Fibroblast of lung (primary cell): ENCODE measurements around the gene KRTAP6-1. TPM values are rescaled to one million over a fixed set of nuclear protein-coding genes. Genes with fewer than 3 reads are reported as not detected.

Source experiments
- DNase-seq, 2 donors: peaks; one replicate each; pipeline versions ENCODE4 v3.0.0 to v3.0.0-alpha.2; 2010; ENCODE audit warnings: low read depth in 2 of 2
- H2AFZ ChIP-seq: 2 replicates; pipeline ENCODE4 v1.5.1; 2012; ENCODE audit warnings: low read length, control low read depth, inconsistent platforms
- H3K27ac ChIP-seq: 2 replicates; pipeline ENCODE4 v1.5.1; 2011; ENCODE audit warnings: low read length, control low read depth; ENCODE audit not compliant: insufficient read depth
- H3K27me3 ChIP-seq: 2 replicates; pipeline ENCODE4 v1.5.1; 2011; ENCODE audit warnings: mild to moderate bottlenecking, low read length; ENCODE audit not compliant: control insufficient read depth, insufficient read depth
- H3K36me3 ChIP-seq: 2 replicates; pipeline ENCODE4 v1.5.1; 2011; ENCODE audit warnings: low read length; ENCODE audit not compliant: control insufficient read depth, insufficient read depth
- H3K4me1 ChIP-seq: 2 replicates; pipeline ENCODE4 v1.5.1; 2011; ENCODE audit warnings: low read length; ENCODE audit not compliant: control insufficient read depth, insufficient read depth; ENCODE audit errors: extremely low read depth
- H3K4me2 ChIP-seq: 2 replicates; pipeline ENCODE4 v1.5.1; 2011; ENCODE audit warnings: low read length, control low read depth; ENCODE audit not compliant: insufficient read depth; ENCODE audit errors: extremely low read depth
- H3K4me3 ChIP-seq, 4 experiments: fragments of 200-600 bp in 1 of 4; sonication (generic) in 1 of 4; replicated peaks in 1 of 4; 2 replicates each; pipeline ENCODE4 v1.5.1; 2011 to 2016; ENCODE audit warnings: low read length in 4 of 4, low read depth in 3 of 4, mild to moderate bottlenecking in 3 of 4, control low read depth in 2 of 4, inconsistent platforms in 1 of 4, mixed read lengths in 1 of 4; ENCODE audit not compliant: insufficient read depth in 1 of 4; ENCODE audit errors: control extremely low read depth in 1 of 4
- H3K79me2 ChIP-seq: 2 replicates; pipeline ENCODE4 v1.5.1; 2012; ENCODE audit warnings: mild to moderate bottlenecking, low read length, inconsistent platforms; ENCODE audit not compliant: control insufficient read depth, insufficient read depth
- H3K9ac ChIP-seq: 2 replicates; pipeline ENCODE4 v1.5.1; 2011; ENCODE audit warnings: mild to moderate bottlenecking, low read length, control low read depth; ENCODE audit not compliant: insufficient read depth
- H3K9me3 ChIP-seq: 2 replicates; pipeline ENCODE4 v1.5.1; 2012; ENCODE audit warnings: low read depth, low read length; ENCODE audit not compliant: control insufficient read depth, insufficient read depth
- H4K20me1 ChIP-seq: 2 replicates; pipeline ENCODE4 v1.5.1; 2011; ENCODE audit warnings: low read length; ENCODE audit not compliant: control insufficient read depth, insufficient read depth; ENCODE audit errors: extremely low read depth
- EZH2 ChIP-seq: IDR thresholded peaks from 2 replicates; pipeline ENCODE4 v1.5.1; 2012; ENCODE audit warnings: low read length, control low read depth, mild to moderate bottlenecking; ENCODE audit errors: missing control alignments
- polyA minus RNA-seq: library from RNA; depleted of rRNA, polyadenylated mRNA; stranded (reverse); fragments of >200 nt; gene quantifications from 2 replicates; pipeline ENCODE4 v1.2.3, GENCODE V29; 2011; ENCODE audit warnings: low replicate concordance
- polyA plus RNA-seq, 2 donors: library from polyadenylated mRNA; depleted of rRNA in 1 of 2; stranded (reverse) in 1 of 2; unstranded in 1 of 2; fragments of >200 nt; gene quantifications; 2 replicates each; pipeline ENCODE4 v1.2.1, GENCODE V29; 2011 to 2012; ENCODE audit warnings: missing spikeins in 1 of 2
- total RNA-seq: library from RNA; depleted of rRNA; stranded (reverse); fragments of >200 nt; gene quantifications from 2 replicates; pipeline ENCODE4 v1.2.1, GENCODE V29; 2014
- TF ChIP-seq, protein P1 (sequence below), 2 donors: IDR thresholded peaks in 1 of 2; conservative IDR thresholded peaks in 1 of 2; 1 replicate in 1 of 2; 2 replicates in 1 of 2; pipeline ENCODE4 v1.5.1; 2011 to 2012; ENCODE audit warnings: low read length in 2 of 2, control low read depth in 1 of 2, inconsistent platforms in 1 of 2, low read depth in 1 of 2, mild to moderate bottlenecking in 1 of 2

The KRTAP6-1 gene
- total RNA-seq (not detected in 2 replicates), polyA plus RNA-seq (not detected in 2 replicates), polyA minus RNA-seq (not detected in 2 replicates)
- polyA plus RNA-seq (2012), result not detected in 2 replicates

DNA sequence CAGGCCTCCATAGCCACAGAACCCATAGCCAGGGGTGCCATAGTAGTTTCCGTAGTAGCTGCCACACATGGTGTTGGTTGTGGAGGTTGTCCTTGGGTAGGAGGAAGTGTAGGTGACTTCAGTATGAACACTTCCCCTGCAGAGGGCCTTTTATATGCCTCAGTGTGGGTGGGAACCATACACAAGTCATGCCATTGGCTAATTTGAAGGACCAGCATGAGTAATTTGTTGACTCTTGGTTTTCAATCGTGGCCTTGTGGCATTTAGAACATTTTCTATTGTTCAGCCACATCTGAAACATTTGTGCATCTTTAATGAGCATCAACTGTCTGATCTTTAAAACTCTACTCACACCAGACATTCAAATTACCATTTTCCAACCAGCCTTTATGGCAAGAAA is at the start of gene KRTAP6-1:
Gene KRTAP6-1, minus strand, starts transcription at position 95 of the 400 bp plus-strand sequence. Its CDS starts 26 bp downstream, at position 69.
- no peak within 1 kb of the TSS for H3K27ac ChIP-seq
- no peaks in the 10 kb centered on the region for H3K4me1 ChIP-seq
- no peak within 1 kb of the TSS for H3K4me3 ChIP-seq
- no peaks in the 10 kb centered on the region for H3K79me2 ChIP-seq
- no peak for DNase-seq
- no peaks in the 10 kb centered on the region for H3K27me3 ChIP-seq
- H4K20me1 ChIP-seq, result no peaks in the 10 kb centered on the region
- H3K9ac ChIP-seq, result no peak within 1 kb of the TSS
- no peaks in the 10 kb centered on the region for H3K36me3 ChIP-seq
- TF ChIP-seq, protein P1, sequence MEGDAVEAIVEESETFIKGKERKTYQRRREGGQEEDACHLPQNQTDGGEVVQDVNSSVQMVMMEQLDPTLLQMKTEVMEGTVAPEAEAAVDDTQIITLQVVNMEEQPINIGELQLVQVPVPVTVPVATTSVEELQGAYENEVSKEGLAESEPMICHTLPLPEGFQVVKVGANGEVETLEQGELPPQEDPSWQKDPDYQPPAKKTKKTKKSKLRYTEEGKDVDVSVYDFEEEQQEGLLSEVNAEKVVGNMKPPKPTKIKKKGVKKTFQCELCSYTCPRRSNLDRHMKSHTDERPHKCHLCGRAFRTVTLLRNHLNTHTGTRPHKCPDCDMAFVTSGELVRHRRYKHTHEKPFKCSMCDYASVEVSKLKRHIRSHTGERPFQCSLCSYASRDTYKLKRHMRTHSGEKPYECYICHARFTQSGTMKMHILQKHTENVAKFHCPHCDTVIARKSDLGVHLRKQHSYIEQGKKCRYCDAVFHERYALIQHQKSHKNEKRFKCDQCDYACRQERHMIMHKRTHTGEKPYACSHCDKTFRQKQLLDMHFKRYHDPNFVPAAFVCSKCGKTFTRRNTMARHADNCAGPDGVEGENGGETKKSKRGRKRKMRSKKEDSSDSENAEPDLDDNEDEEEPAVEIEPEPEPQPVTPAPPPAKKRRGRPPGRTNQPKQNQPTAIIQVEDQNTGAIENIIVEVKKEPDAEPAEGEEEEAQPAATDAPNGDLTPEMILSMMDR (conservative IDR thresholded peaks at IDR 0.05 in 1 of 2, IDR thresholded peaks at IDR 0.05 in 1 of 2; ENCODE audit: low read depth in 1 of 2, low read length in 2 of 2), result no peak
- no peak for TF ChIP-seq EZH2
- no peaks in the 10 kb centered on the region for H3K9me3 ChIP-seq
- no peak within 1 kb of the TSS for H3K4me2 ChIP-seq
- H2AFZ ChIP-seq, result no peak within 1 kb of the TSS

DNA sequence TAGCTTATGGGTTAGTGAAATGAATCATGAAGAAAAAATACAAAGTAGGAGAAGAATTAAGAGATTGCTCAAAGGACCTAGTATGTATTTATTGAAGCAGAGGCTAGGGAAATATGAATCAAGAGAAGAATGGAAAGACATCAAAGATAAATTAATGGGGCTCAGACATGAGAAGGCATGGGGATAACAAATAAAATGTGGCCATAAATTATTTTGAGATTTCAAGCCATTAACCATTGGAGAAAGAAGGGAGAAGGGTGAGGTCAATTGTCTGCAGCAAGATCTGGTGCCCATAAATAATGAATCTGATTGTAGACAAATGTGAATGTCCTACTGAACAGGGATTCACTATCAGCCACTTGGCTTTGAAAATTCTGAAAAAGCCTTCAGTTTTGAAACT is 39.2 kb upstream of the KRTAP6-1 start:
- Histone ChIP-seq H3K9ac (no peak overlapping the region), H3K27ac (no peak overlapping the region), H3K79me2 (no peaks in the 10 kb centered on the region), H3K36me3 (no peaks in the 10 kb centered on the region), H3K4me2 (no peak overlapping the region), H3K4me3 (no peak overlapping the region), H3K9me3 (no peaks in the 10 kb centered on the region), H3K27me3 (no peaks in the 10 kb centered on the region), H2AFZ (no peak overlapping the region), H3K4me1 (no peaks in the 10 kb centered on the region), H4K20me1 (no peaks in the 10 kb centered on the region)
- DNase-seq, result no peak
- TF ChIP-seq, protein P1 (conservative IDR thresholded peaks at IDR 0.05 in 1 of 2, IDR thresholded peaks at IDR 0.05 in 1 of 2; ENCODE audit: low read depth in 1 of 2, low read length in 2 of 2), result no peak
- TF ChIP-seq EZH2, result no peak

DNA sequence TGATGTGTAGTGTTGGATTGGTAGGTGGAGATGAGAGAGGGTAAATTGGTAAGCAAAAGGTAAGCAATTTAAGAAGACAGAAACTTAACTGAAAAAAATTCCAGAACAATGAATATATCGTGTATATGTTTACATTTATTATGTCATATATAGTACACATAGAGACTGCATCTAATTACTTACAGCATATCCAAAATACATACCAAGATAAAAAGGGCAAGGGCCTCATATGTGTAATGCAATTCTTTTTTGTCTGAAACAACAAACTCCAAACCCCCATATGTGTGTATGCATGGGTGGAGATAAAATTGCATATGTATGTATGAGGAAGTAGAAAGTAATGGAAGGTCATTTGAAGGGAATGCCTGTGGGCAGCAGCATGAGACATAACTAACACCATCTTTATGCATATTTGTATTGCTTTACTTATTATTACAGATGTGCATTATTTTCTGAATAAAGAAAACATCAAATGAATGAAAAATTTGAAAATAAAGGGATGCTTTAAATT is 33.2 kb upstream of the KRTAP6-1 start:
- DNase-seq, result no peak
- Histone ChIP-seq H3K36me3 (no peaks in the 10 kb centered on the region), H3K9me3 (no peaks in the 10 kb centered on the region), H2AFZ (no peak overlapping the region), H4K20me1 (no peaks in the 10 kb centered on the region), H3K4me3 (no peak overlapping the region), H3K27me3 (no peaks in the 10 kb centered on the region), H3K4me2 (no peak overlapping the region), H3K27ac (no peak overlapping the region), H3K79me2 (no peaks in the 10 kb centered on the region), H3K4me1 (no peaks in the 10 kb centered on the region), H3K9ac (no peak overlapping the region)
- TF ChIP-seq, protein P1 (conservative IDR thresholded peaks at IDR 0.05 in 1 of 2, IDR thresholded peaks at IDR 0.05 in 1 of 2; ENCODE audit: low read depth in 1 of 2, low read length in 2 of 2), result no peak
- TF ChIP-seq EZH2, result no peak
